Globus pallidus (tissue), 1 donor: ENCODE results near the gene C9orf85.
"Not testable (repeated sequence)": the region's sequence is repeated elsewhere in the genome, so short reads cannot be mapped to it uniquely, and the experiment has no call there.

ENCODE experiments used
- DNase-seq: peaks from one replicate; pipeline ENCODE4 v3.0.0-alpha.2; 2015; ENCODE audit warnings: low spot score

The C9orf85 gene

GRCh38 chr9:71911061-71911907, at the start of gene C9orf85, which contains the start of gene ABHD17B:
C9orf85 (plus strand) TSS chr9:71911639; CDS start chr9:71911735, 96 bp downstream.
ABHD17B (minus strand) TSS chr9:71911193; CDS start chr9:71875080, 36,113 bp downstream.
- DNase-seq = peak; percentile 100

GRCh38 chr9:71863631-71864030, 47.8 kb upstream of the C9orf85 start:
- DNase-seq = no peak

- no peak for DNase-seq
These were observed 36.1 kb upstream of the C9orf85 start for GRCh38 chr9:71875345-71875744.

GRCh38 chr9:71876106-71876505, 35.3 kb upstream of the C9orf85 start:
- DNase-seq = no peak

- no peak for DNase-seq
These were observed 34.6 kb upstream of the C9orf85 start for GRCh38 chr9:71876829-71877228.

- DNase-seq = no peak
These were observed 32.8 kb upstream of the C9orf85 start for GRCh38 chr9:71878327-71879274.

- no peak for DNase-seq
These were observed 31.7 kb upstream of the C9orf85 start for GRCh38 chr9:71879644-71880174.

GRCh38 chr9:71884005-71884404, 27.4 kb upstream of the C9orf85 start:
- DNase-seq = no peak

- DNase-seq = no peak
These were observed 26.0 kb upstream of the C9orf85 start for GRCh38 chr9:71885467-71885866.

- DNase-seq = no peak
These were observed 25.4 kb upstream of the C9orf85 start for GRCh38 chr9:71886015-71886414.

GRCh38 chr9:71886541-71886940, 24.9 kb upstream of the C9orf85 start:
- DNase-seq = no peak

- no peak for DNase-seq
These were observed 24.1 kb upstream of the C9orf85 start for GRCh38 chr9:71887362-71887761.

- DNase-seq = no peak
These were observed 21.3 kb upstream of the C9orf85 start for GRCh38 chr9:71890042-71890679.

- DNase-seq = no peak
These were observed 19.8 kb upstream of the C9orf85 start for GRCh38 chr9:71891557-71892189.

- no peak for DNase-seq
These were observed 16.3 kb upstream of the C9orf85 start for GRCh38 chr9:71895117-71895516.

- DNase-seq = no peak
These were observed 15.5 kb upstream of the C9orf85 start for GRCh38 chr9:71895955-71896354.

- DNase-seq = no peak
These were observed 14.7 kb upstream of the C9orf85 start for GRCh38 chr9:71896761-71897160.

- no peak for DNase-seq
These were observed 13.9 kb upstream of the C9orf85 start for GRCh38 chr9:71897577-71897976.

GRCh38 chr9:71898756-71899155, 12.7 kb upstream of the C9orf85 start:
- not testable (repeated sequence) for DNase-seq

- DNase-seq = no peak
These were observed 9.5 kb upstream of the C9orf85 start for GRCh38 chr9:71901695-71902597.
